IMR-90 (cell line): ENCODE results near the gene SEC11C. TPM values are rescaled to one million over a fixed set of nuclear protein-coding genes. Genes with fewer than 3 reads are reported as not detected.

Source experiments
- ATAC-seq: fragments of 200-7000 bp; cut with Tn5 transposase; 2 replicates; pipeline ENCODE4 v1.9.1; 2020; ENCODE audit warnings: low read depth, mild to moderate bottlenecking, moderate library complexity
- BruUV-seq: library from RNA; stranded (reverse); fragments of 400-500 nt; replicated peaks from 2 replicates; lab custom pipeline; 2021; lab: Mats Ljungman, UMichigan
- CTCF ChIA-PET: fragments of 300-600 bp; formaldehyde crosslinking; extraction: SDS; loops from one replicate; lab custom pipeline; 2021; ENCODE audit warnings: antibody characterized with exemption; lab: Yijun Ruan, JAX
- POLR2A ChIA-PET: fragments of 300-600 bp; sonication (Branson Sonifier 250); formaldehyde crosslinking; loops from one replicate; lab custom pipeline; 2022; ENCODE audit warnings: antibody characterized with exemption; ENCODE audit not compliant: unreplicated experiment; lab: Charles Lee
- DNase-seq: peaks from one replicate; pipeline ENCODE4 v3.0.0; 2013
- H2AFZ ChIP-seq: replicated peaks from 2 replicates; pipeline ENCODE3; 2013; ENCODE audit warnings: low read length, mild to moderate bottlenecking; ENCODE audit not compliant: poor library complexity
- H2AK5ac ChIP-seq: 2 replicates; pipeline ENCODE4 v1.6.1; 2013; ENCODE audit warnings: low read depth, low read length, inconsistent platforms
- H2AK9ac ChIP-seq: replicated peaks from 2 replicates; pipeline ENCODE3; 2013; ENCODE audit warnings: mild to moderate bottlenecking, low read depth, low read length, moderate library complexity; ENCODE audit not compliant: poor library complexity
- H2BK120ac ChIP-seq: 2 replicates; pipeline ENCODE4 v1.6.1; 2013; ENCODE audit warnings: low read depth, low read length, inconsistent platforms
- H2BK15ac ChIP-seq: 3 replicates; pipeline ENCODE4 v1.6.1; 2013; ENCODE audit warnings: low read depth, low read length, inconsistent platforms
- H2BK20ac ChIP-seq: 2 replicates; pipeline ENCODE4 v1.6.1; 2013; ENCODE audit warnings: low read depth, mild to moderate bottlenecking, inconsistent platforms, low read length, moderate library complexity
- H2BK5ac ChIP-seq: 2 replicates; pipeline ENCODE4 v1.6.1; 2013; ENCODE audit warnings: mild to moderate bottlenecking, low read depth, low read length, inconsistent platforms; ENCODE audit not compliant: poor library complexity, severe bottlenecking
- H3K14ac ChIP-seq: replicated peaks from 2 replicates; pipeline ENCODE4 v1.6.1; 2013; ENCODE audit warnings: low read depth, low read length, inconsistent platforms
- H3K18ac ChIP-seq: 2 replicates; pipeline ENCODE4 v1.6.1; 2013; ENCODE audit warnings: low read depth, low read length, control low read depth
- H3K23ac ChIP-seq: 2 replicates; pipeline ENCODE4 v1.6.1; 2013; ENCODE audit warnings: low read depth, low read length, inconsistent platforms
- H3K27ac ChIP-seq: 2 replicates; pipeline ENCODE4 v1.5.1; 2013; ENCODE audit warnings: mild to moderate bottlenecking, control low read depth, low read length; ENCODE audit not compliant: insufficient read depth
- H3K27me3 ChIP-seq: 2 replicates; pipeline ENCODE4 v1.6.1; 2013; ENCODE audit warnings: low read length; ENCODE audit not compliant: control insufficient read depth, insufficient read depth
- H3K36me3 ChIP-seq: 2 replicates; pipeline ENCODE4 v1.6.1; 2013; ENCODE audit warnings: low read length, mixed read lengths; ENCODE audit not compliant: control insufficient read depth, insufficient read depth
- H3K4ac ChIP-seq: 2 replicates; pipeline ENCODE4 v1.6.1; 2013; ENCODE audit warnings: low read depth, low read length, inconsistent platforms
- H3K4me1 ChIP-seq: 2 replicates; pipeline ENCODE4 v1.6.1; 2013; ENCODE audit warnings: low read length, mixed read lengths; ENCODE audit not compliant: control insufficient read depth, insufficient read depth
- H3K4me2 ChIP-seq: 2 replicates; pipeline ENCODE4 v1.6.1; 2013; ENCODE audit warnings: low read depth, mild to moderate bottlenecking, control low read depth, low read length, moderate library complexity
- H3K4me3 ChIP-seq: 2 replicates; pipeline ENCODE4 v1.5.1; 2013; ENCODE audit warnings: low read depth, mild to moderate bottlenecking, control low read depth, low read length, moderate library complexity; ENCODE audit not compliant: insufficient read depth
- H3K56ac ChIP-seq: 2 replicates; pipeline ENCODE4 v1.6.1; 2013; ENCODE audit warnings: low read length, inconsistent platforms; ENCODE audit not compliant: insufficient read depth; ENCODE audit errors: extremely low read depth
- H3K79me1 ChIP-seq, 2 experiments: 2 replicates each; pipeline ENCODE4 v1.6.1; 2013; ENCODE audit warnings: low read length in 2 of 2, inconsistent platforms in 1 of 2, low read depth in 1 of 2
- H3K9ac ChIP-seq: 2 replicates; pipeline ENCODE4 v1.6.1; 2013; ENCODE audit warnings: low read depth, low read length, control low read depth
- H3K9me1 ChIP-seq: 2 replicates; pipeline ENCODE4 v1.6.1; 2013; ENCODE audit warnings: low read length, inconsistent platforms; ENCODE audit not compliant: insufficient read depth
- H3K9me3 ChIP-seq: 2 replicates; pipeline ENCODE4 v1.6.1; 2013; ENCODE audit warnings: low read length; ENCODE audit not compliant: control insufficient read depth, insufficient read depth
- H4K20me1 ChIP-seq: 2 replicates; pipeline ENCODE4 v1.6.1; 2013; ENCODE audit warnings: low read length, inconsistent platforms; ENCODE audit not compliant: insufficient read depth
- H4K5ac ChIP-seq: 2 replicates; pipeline ENCODE4 v1.6.1; 2013; ENCODE audit warnings: mild to moderate bottlenecking, low read depth, low read length, control low read depth
- H4K8ac ChIP-seq, 2 experiments: 2 replicates each; pipeline ENCODE4 v1.6.1; 2013; ENCODE audit warnings: low read depth in 2 of 2, low read length in 2 of 2, control low read depth in 1 of 2, inconsistent platforms in 1 of 2
- H4K91ac ChIP-seq: 2 replicates; pipeline ENCODE4 v1.6.1; 2013; ENCODE audit warnings: low read depth, low read length, inconsistent platforms; ENCODE audit not compliant: insufficient read depth
- CEBPB ChIP-seq: IDR thresholded peaks from 2 replicates; pipeline ENCODE4 v1.6.1; 2012; ENCODE audit warnings: low read depth, low read length, improper control_type of control experiment
- MAFK ChIP-seq: IDR thresholded peaks from 2 replicates; pipeline ENCODE4 v1.6.1; 2012; ENCODE audit warnings: low read depth, low read length, improper control_type of control experiment
- SMC3 ChIP-seq: fragments of 150-350 bp; IDR thresholded peaks from 2 replicates; pipeline ENCODE4 v1.6.1; 2016; ENCODE audit warnings: low read depth, mild to moderate bottlenecking, antibody characterized with exemption, low read length, moderate library complexity
- WGBS, 2 experiments: methylation state at CpG; one replicate each; pipeline versions ENCODE4 v1.1.5 to v1.1.7; 2013; ENCODE audit warnings: missing lambda C conversion rate in 2 of 2; ENCODE audit not compliant: insufficient read length in 1 of 2; ENCODE audit errors: extremely low coverage in 2 of 2; 5-methylcytosine and 5-hydroxymethylcytosine counted together
- dilution Hi-C: fragments of 300-500 bp; cut with HindIII; formaldehyde crosslinking; loops from one replicate; pipeline ENCODE4 v1.14.3; 2018; ENCODE audit warnings: low sequenced_read_pairs; ENCODE audit not compliant: unreplicated experiment
- in situ Hi-C: fragments of 300-500 bp; cut with MboI; formaldehyde crosslinking; loops from 3 replicates; pipeline ENCODE4 v1.14.3; 2019; ENCODE audit warnings: low sequenced_read_pairs, inconsistent platforms, mixed read lengths
- intact Hi-C: fragments of 100-400 bp; cut with micrococcal nuclease; formaldehyde crosslinking; loops from 2 replicates; pipeline ENCODE4 v1.10.0; 2022
- polyA plus RNA-seq, 3 experiments: library from polyadenylated mRNA; depleted of rRNA; stranded (reverse); fragments of >200 nt; gene quantifications; 2 replicates each; pipeline ENCODE4 v1.2.3, GENCODE V29; 2012; ENCODE audit warnings: low replicate concordance in 1 of 3
- total RNA-seq: library from RNA; depleted of rRNA; stranded (reverse); fragments of >200 nt; gene quantifications from 2 replicates; pipeline ENCODE4 v1.2.3, GENCODE V29; 2012
- TF ChIP-seq, protein P1 (sequence below): conservative IDR thresholded peaks from 2 replicates; pipeline ENCODE4 v1.5.1; 2012; ENCODE audit warnings: mild to moderate bottlenecking, low read depth, low read length, improper control_type of control experiment

SEC11C gene
- total and polyA plus RNA-seq, 2 of the 4 experiments (the other 2 are of a cell fraction), result 10.6 to 11.9 TPM

DNA sequence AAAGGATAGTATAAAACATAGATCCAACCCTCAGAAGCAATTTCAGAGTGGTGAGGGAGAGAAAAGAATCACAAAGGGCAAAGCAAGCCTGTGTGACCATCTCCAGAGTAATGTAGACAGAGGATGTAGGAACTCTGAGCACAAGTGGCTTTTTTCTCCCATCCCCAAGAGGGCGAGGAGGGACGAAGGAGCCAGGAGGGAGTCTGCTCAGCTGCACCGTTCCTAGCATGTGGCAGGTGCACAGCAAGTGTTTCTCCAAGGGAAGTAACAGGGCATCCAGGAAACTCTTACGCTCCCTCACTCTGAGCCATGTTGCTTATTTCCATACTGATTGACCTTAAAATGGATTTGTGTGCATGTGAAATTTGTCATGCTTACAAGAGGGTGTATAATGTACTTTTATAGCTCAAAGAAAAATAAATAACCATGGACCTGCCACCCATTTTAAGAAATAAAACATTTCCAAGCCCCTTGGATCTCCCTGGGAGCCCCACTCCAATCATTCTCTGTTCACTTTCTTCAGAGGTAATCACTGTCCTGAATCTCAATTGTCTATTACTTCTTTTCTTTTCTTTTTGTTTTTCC lies 37.8 kb upstream of the SEC11C start:
- no peak overlapping the region for H2BK5ac ChIP-seq
- no peak overlapping the region for H3K4me2 ChIP-seq
- H4K8ac ChIP-seq, result no peak overlapping the region
- ATAC-seq (no peak), DNase-seq (no peak)
- ChIA-PET POLR2A (no interaction called here), CTCF (no interaction called here)
- H3K9me3 ChIP-seq, result no peaks in the 10 kb centered on the region
- H3K18ac ChIP-seq, result no peak overlapping the region
- no peak overlapping the region for H2BK120ac ChIP-seq
- H3K27me3 ChIP-seq, result peaks cover 49% of the 10 kb centered on the region
- intact Hi-C loops, result no loop called here
- no peak overlapping the region for H2AK5ac ChIP-seq
- BruUV-seq, result no TSS peak
- H2AK9ac ChIP-seq, result no peak overlapping the region
- no peak overlapping the region for H3K56ac ChIP-seq
- H3K36me3 ChIP-seq, result no peaks in the 10 kb centered on the region
- no peak overlapping the region for H3K27ac ChIP-seq
- no peak overlapping the region for H3K23ac ChIP-seq
- H3K4me3 ChIP-seq, result no peak overlapping the region
- no peak overlapping the region for H4K91ac ChIP-seq
- H4K5ac ChIP-seq, result no peak overlapping the region
- no peak overlapping the region for H2BK20ac ChIP-seq
- TF ChIP-seq, protein P1, sequence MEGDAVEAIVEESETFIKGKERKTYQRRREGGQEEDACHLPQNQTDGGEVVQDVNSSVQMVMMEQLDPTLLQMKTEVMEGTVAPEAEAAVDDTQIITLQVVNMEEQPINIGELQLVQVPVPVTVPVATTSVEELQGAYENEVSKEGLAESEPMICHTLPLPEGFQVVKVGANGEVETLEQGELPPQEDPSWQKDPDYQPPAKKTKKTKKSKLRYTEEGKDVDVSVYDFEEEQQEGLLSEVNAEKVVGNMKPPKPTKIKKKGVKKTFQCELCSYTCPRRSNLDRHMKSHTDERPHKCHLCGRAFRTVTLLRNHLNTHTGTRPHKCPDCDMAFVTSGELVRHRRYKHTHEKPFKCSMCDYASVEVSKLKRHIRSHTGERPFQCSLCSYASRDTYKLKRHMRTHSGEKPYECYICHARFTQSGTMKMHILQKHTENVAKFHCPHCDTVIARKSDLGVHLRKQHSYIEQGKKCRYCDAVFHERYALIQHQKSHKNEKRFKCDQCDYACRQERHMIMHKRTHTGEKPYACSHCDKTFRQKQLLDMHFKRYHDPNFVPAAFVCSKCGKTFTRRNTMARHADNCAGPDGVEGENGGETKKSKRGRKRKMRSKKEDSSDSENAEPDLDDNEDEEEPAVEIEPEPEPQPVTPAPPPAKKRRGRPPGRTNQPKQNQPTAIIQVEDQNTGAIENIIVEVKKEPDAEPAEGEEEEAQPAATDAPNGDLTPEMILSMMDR, result no peak
- TF ChIP-seq CEBPB (no peak), SMC3 (no peak), MAFK (no peak)
- 0% methylated on average over 1 of the region's 4 CpGs; no CpG with 5 or more reads in 1 of the 2 experiments for WGBS, 2 experiments
- H3K4ac ChIP-seq, result no peak overlapping the region
- H3K4me1 ChIP-seq, result no peaks in the 10 kb centered on the region
- H2BK15ac ChIP-seq, result no peak overlapping the region
- H2AFZ ChIP-seq, result no peak overlapping the region
- no peaks in the 10 kb centered on the region for H3K9me1 ChIP-seq
- H3K79me1 ChIP-seq, result no peaks in the 10 kb centered on the region
- H3K9ac ChIP-seq, result no peak overlapping the region
- in situ Hi-C loops, result no loop called here
- no peaks in the 10 kb centered on the region for H4K20me1 ChIP-seq
- dilution Hi-C loops, result no loop called here
- no peak overlapping the region for H3K14ac ChIP-seq
